ENCODE measurements around the gene JMJD8.

GRCh38 chr16:648071-648780 lies 35.9 kb downstream of the JMJD8 start:
- TF ChIP-seq CTCF (conservative IDR thresholded peaks at IDR 0.05; ENCODE audit: low read depth in 2 of 2) (peak; percentile 69 to 82), POLR2AphosphoS5 (IDR thresholded peaks at IDR 0.05; ENCODE audit: low read depth) (0 out of 2 replicates have a peak, but pooled peaks have one; percentile 14), EZH2 (IDR thresholded peaks at IDR 0.05; ENCODE audit: low read depth, unreplicated experiment) (no peak), EZH2phosphoT487 (IDR thresholded peaks at IDR 0.05; ENCODE audit: unreplicated experiment) (no peak), CREB1 (CRISPR knock-in tag; IDR thresholded peaks at IDR 0.05; ENCODE audit: low read depth) (0 out of 2 replicates have a peak, but pooled peaks have one; percentile 9)
- TF ChIP-seq, protein P1, sequence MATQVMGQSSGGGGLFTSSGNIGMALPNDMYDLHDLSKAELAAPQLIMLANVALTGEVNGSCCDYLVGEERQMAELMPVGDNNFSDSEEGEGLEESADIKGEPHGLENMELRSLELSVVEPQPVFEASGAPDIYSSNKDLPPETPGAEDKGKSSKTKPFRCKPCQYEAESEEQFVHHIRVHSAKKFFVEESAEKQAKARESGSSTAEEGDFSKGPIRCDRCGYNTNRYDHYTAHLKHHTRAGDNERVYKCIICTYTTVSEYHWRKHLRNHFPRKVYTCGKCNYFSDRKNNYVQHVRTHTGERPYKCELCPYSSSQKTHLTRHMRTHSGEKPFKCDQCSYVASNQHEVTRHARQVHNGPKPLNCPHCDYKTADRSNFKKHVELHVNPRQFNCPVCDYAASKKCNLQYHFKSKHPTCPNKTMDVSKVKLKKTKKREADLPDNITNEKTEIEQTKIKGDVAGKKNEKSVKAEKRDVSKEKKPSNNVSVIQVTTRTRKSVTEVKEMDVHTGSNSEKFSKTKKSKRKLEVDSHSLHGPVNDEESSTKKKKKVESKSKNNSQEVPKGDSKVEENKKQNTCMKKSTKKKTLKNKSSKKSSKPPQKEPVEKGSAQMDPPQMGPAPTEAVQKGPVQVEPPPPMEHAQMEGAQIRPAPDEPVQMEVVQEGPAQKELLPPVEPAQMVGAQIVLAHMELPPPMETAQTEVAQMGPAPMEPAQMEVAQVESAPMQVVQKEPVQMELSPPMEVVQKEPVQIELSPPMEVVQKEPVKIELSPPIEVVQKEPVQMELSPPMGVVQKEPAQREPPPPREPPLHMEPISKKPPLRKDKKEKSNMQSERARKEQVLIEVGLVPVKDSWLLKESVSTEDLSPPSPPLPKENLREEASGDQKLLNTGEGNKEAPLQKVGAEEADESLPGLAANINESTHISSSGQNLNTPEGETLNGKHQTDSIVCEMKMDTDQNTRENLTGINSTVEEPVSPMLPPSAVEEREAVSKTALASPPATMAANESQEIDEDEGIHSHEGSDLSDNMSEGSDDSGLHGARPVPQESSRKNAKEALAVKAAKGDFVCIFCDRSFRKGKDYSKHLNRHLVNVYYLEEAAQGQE (IDR thresholded peaks at IDR 0.05; ENCODE audit: unreplicated experiment) = no peak
